Neural progenitor cell (in vitro differentiated cells): Measurements from ENCODE around the gene THAP11. TPM values are rescaled to one million over a fixed set of nuclear protein-coding genes. Genes with fewer than 3 reads are reported as not detected.
A peak's percentile ranks its signal among the peaks of the same experiment; 100 is the strongest.

Source experiments
- DNase-seq: peaks from one replicate; pipeline ENCODE4 v3.0.0-alpha.2; 2016; ENCODE audit warnings: low spot score
- H2AFZ ChIP-seq: fragments of 200-600 bp; sonication (generic); replicated peaks from 2 replicates; pipeline ENCODE4 v1.6.1; 2016; ENCODE audit warnings: antibody characterized with exemption
- H3F3A ChIP-seq: fragments of 200-600 bp; sonication (generic); 2 replicates; pipeline ENCODE4 v1.6.1; 2016; ENCODE audit warnings: antibody characterized with exemption, low read depth
- H3K27ac ChIP-seq: fragments of 200-600 bp; sonication (generic); 2 replicates; pipeline ENCODE4 v1.5.1; 2016; ENCODE audit warnings: mild to moderate bottlenecking
- H3K27me3 ChIP-seq: fragments of 200-600 bp; sonication (generic); 2 replicates; pipeline ENCODE4 v1.6.1; 2016; ENCODE audit warnings: mild to moderate bottlenecking, moderate library complexity
- H3K36me3 ChIP-seq: fragments of 200-600 bp; sonication (generic); 2 replicates; pipeline ENCODE4 v1.5.1; 2016
- H3K4me1 ChIP-seq: fragments of 200-600 bp; sonication (generic); 2 replicates; pipeline ENCODE4 v1.6.1; 2016; ENCODE audit warnings: mixed run types
- H3K4me2 ChIP-seq: fragments of 200-600 bp; sonication (generic); 2 replicates; pipeline ENCODE4 v1.6.1; 2016
- H3K4me3 ChIP-seq: fragments of 200-600 bp; sonication (generic); 2 replicates; pipeline ENCODE4 v1.5.1; 2016
- H3K79me2 ChIP-seq: fragments of 200-600 bp; sonication (generic); 2 replicates; pipeline ENCODE4 v1.6.1; 2016; ENCODE audit warnings: low read depth
- H3K9ac ChIP-seq: fragments of 200-600 bp; sonication (generic); 2 replicates; pipeline ENCODE4 v1.6.1; 2016
- H3K9me3 ChIP-seq: fragments of 200-600 bp; sonication (generic); 2 replicates; pipeline ENCODE4 v1.5.1; 2016; ENCODE audit warnings: low read depth
- H4K20me1 ChIP-seq: fragments of 200-600 bp; sonication (generic); 2 replicates; pipeline ENCODE4 v1.6.1; 2016; ENCODE audit warnings: low read depth
- H3K27ac Mint-ChIP-seq: 3 replicates; pipeline ENCODE4 v1.8.0; 2021; ENCODE audit warnings: mixed read lengths
- H3K27me3 Mint-ChIP-seq: 2 replicates; pipeline ENCODE4 v1.8.0; 2022; ENCODE audit warnings: low read depth, mild to moderate bottlenecking, inconsistent platforms, moderate library complexity, mixed read lengths; ENCODE audit not compliant: insufficient read depth
- H3K36me3 Mint-ChIP-seq: 3 replicates; pipeline ENCODE4 v1.8.0; 2021; ENCODE audit warnings: mixed read lengths
- H3K4me1 Mint-ChIP-seq: 3 replicates; pipeline ENCODE4 v1.8.0; 2021; ENCODE audit warnings: mixed read lengths
- H3K4me3 Mint-ChIP-seq: 3 replicates; pipeline ENCODE4 v1.8.0; 2021; ENCODE audit warnings: mild to moderate bottlenecking, moderate library complexity, mixed read lengths
- H3K9me3 Mint-ChIP-seq: 3 replicates; pipeline ENCODE4 v1.8.0; 2020; ENCODE audit warnings: mixed read lengths
- EZH2 ChIP-seq: fragments of 200-600 bp; sonication (generic); IDR thresholded peaks from 2 replicates; pipeline ENCODE4 v1.6.1; 2017; ENCODE audit warnings: antibody characterized with exemption, mild to moderate bottlenecking, moderate library complexity
- EZH2phosphoT487 ChIP-seq: fragments of 200-600 bp; sonication (generic); IDR thresholded peaks from 2 replicates; pipeline ENCODE4 v1.6.1; 2017; ENCODE audit warnings: antibody characterized with exemption
- total RNA-seq: library from RNA; depleted of rRNA; stranded (reverse); fragments of >200 nt; gene quantifications from 2 replicates; pipeline ENCODE4 v1.2.3, GENCODE V29; 2015; ENCODE audit warnings: low replicate concordance
- TF ChIP-seq, protein P1 (sequence below): fragments of 200-600 bp; sonication (generic); IDR thresholded peaks from 2 replicates; pipeline ENCODE4 v1.5.1; 2017; ENCODE audit warnings: antibody characterized with exemption, mild to moderate bottlenecking

The THAP11 gene
- total RNA-seq, 1 donor from 2014 or later, result 27.3 TPM

DNA sequence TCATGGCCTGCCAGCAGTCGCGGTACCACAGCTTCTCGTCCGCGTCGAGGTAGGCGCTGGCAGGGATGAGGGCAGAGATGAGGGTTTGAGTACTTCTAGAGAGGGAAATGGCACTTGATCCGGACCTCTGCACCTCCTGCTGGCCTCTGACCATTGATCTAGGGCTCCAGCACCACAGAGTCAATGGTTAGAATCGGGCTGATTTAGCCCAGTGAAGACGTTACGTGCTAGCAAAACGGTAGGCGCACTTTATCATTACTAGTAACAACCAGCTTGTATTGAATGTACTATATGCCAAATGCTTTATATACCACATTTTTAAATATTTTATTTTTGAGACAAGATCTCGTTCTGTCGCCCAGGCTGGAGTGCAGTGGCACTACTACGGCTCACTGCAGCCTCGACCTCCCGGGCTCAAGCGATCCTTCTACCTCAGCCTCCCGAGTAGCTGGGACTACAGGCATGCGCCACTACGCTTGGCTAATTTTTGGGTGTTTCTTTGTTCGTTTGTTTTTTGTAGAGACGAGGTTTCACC is 34.9 kb upstream of the THAP11 start:
- H3K9me3 ChIP-seq, result no peaks in the 10 kb centered on the region
- H3K9ac ChIP-seq, result peak overlapping the region; percentile 10
- no peaks in the 10 kb centered on the region for H3K27me3 ChIP-seq
- H4K20me1 ChIP-seq, result peaks cover 16% of the 10 kb centered on the region
- no peaks in the 10 kb centered on the region for H3K36me3 ChIP-seq
- TF ChIP-seq EZH2, result no peak
- TF ChIP-seq, protein P1, sequence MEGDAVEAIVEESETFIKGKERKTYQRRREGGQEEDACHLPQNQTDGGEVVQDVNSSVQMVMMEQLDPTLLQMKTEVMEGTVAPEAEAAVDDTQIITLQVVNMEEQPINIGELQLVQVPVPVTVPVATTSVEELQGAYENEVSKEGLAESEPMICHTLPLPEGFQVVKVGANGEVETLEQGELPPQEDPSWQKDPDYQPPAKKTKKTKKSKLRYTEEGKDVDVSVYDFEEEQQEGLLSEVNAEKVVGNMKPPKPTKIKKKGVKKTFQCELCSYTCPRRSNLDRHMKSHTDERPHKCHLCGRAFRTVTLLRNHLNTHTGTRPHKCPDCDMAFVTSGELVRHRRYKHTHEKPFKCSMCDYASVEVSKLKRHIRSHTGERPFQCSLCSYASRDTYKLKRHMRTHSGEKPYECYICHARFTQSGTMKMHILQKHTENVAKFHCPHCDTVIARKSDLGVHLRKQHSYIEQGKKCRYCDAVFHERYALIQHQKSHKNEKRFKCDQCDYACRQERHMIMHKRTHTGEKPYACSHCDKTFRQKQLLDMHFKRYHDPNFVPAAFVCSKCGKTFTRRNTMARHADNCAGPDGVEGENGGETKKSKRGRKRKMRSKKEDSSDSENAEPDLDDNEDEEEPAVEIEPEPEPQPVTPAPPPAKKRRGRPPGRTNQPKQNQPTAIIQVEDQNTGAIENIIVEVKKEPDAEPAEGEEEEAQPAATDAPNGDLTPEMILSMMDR, result peak; percentile 11
- peaks cover 9% of the 10 kb centered on the region for H3F3A ChIP-seq
- H3K4me1 Mint-ChIP-seq, result peaks cover 14% of the 10 kb centered on the region
- H3K4me3 Mint-ChIP-seq, result peak overlapping the region; percentile 92
- peaks cover 6% of the 10 kb centered on the region for H3K36me3 Mint-ChIP-seq
- no peaks in the 10 kb centered on the region for H3K9me3 Mint-ChIP-seq
- peak overlapping the region; percentile 84 for H2AFZ ChIP-seq
- no peak for DNase-seq
- H3K27ac ChIP-seq, result no peak overlapping the region
- peak overlapping the region; percentile 98 for H3K4me3 ChIP-seq
- H3K27ac Mint-ChIP-seq, result peak overlapping the region; percentile 78
- peaks cover 6% of the 10 kb centered on the region for H3K4me1 ChIP-seq
- H3K4me2 ChIP-seq, result peak overlapping the region; percentile 81
- peaks cover 40% of the 10 kb centered on the region for H3K79me2 ChIP-seq
- peaks cover 2% of the 10 kb centered on the region for H3K27me3 Mint-ChIP-seq

DNA sequence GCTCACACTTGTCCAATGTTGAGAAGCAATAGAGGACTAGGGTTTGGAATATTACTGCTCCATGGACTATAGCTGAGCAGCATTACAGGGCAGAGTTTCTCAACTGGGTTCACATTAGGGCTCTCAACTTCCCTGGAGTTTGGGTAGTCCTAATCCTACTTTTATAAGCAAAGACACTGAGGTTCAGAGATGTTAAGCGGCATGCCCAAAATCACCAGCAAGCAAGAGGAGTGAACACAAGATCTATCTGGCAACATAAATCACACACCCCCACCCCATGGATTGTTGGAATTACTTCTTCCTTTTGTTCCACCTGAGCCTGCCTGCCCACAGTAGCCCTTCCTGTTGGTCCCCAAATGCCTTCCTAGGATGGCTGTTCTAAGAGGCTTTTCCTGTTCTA is 30.2 kb upstream of the THAP11 start:
- no peak for DNase-seq
- no peaks in the 10 kb centered on the region for H4K20me1 ChIP-seq
- H3K79me2 ChIP-seq, result no peaks in the 10 kb centered on the region
- no peaks in the 10 kb centered on the region for H3K36me3 ChIP-seq
- Mint-ChIP-seq H3K4me3 (no peak overlapping the region), H3K9me3 (no peaks in the 10 kb centered on the region), H3K36me3 (no peaks in the 10 kb centered on the region), H3K27me3 (peaks cover 2% of the 10 kb centered on the region), H3K27ac (peak overlapping the region; percentile 82), H3K4me1 (peaks cover 7% of the 10 kb centered on the region)
- no peak overlapping the region for H2AFZ ChIP-seq
- no peak overlapping the region for H3K27ac ChIP-seq
- H3K4me3 ChIP-seq, result no peak overlapping the region
- no peaks in the 10 kb centered on the region for H3K9me3 ChIP-seq
- TF ChIP-seq EZH2 (no peak), EZH2phosphoT487 (no peak)
- TF ChIP-seq, protein P1, result no peak
- no peak overlapping the region for H3K4me2 ChIP-seq
- H3F3A ChIP-seq, result peaks cover 6% of the 10 kb centered on the region
- no peak overlapping the region for H3K9ac ChIP-seq
- H3K4me1 ChIP-seq, result no peaks in the 10 kb centered on the region
- no peaks in the 10 kb centered on the region for H3K27me3 ChIP-seq

DNA sequence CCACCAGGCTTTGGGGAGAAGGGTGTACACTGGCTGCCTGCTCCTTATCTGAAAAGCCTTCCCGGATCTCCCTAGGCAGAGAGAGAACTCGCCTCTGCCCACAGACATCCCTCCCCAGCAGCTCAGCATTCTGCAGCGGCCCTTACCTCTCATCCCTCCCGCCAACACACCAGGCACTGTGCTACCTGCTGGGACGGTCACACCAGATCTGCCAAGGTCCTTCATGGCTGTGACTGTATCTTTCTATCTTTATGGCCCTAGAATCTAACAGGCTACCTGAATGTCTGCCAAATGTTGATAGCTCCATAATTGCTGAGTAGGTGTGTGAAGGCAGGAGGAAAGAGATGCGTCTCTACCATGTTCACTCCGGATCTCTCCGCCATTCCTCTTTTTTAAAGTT is 27.6 kb upstream of the THAP11 start:
- no peak overlapping the region for H3K27ac ChIP-seq
- no peak overlapping the region for H2AFZ ChIP-seq
- Mint-ChIP-seq H3K27me3 (peaks cover 2% of the 10 kb centered on the region), H3K4me1 (peaks cover 2% of the 10 kb centered on the region), H3K4me3 (no peak overlapping the region), H3K9me3 (no peaks in the 10 kb centered on the region), H3K27ac (no peak overlapping the region), H3K36me3 (no peaks in the 10 kb centered on the region)
- no peaks in the 10 kb centered on the region for H3K4me1 ChIP-seq
- no peaks in the 10 kb centered on the region for H3K9me3 ChIP-seq
- H3K36me3 ChIP-seq, result no peaks in the 10 kb centered on the region
- no peak overlapping the region for H3K9ac ChIP-seq
- H3K4me3 ChIP-seq, result no peak overlapping the region
- H3K79me2 ChIP-seq, result no peaks in the 10 kb centered on the region
- H3K4me2 ChIP-seq, result no peak overlapping the region
- no peak for DNase-seq
- no peaks in the 10 kb centered on the region for H4K20me1 ChIP-seq
- TF ChIP-seq, protein P1, result no peak
- no peak for TF ChIP-seq EZH2
- TF ChIP-seq EZH2phosphoT487, result no peak
- no peaks in the 10 kb centered on the region for H3K27me3 ChIP-seq
- H3F3A ChIP-seq, result no peaks in the 10 kb centered on the region
